Lung (tissue), 12 donors: Measurements from ENCODE around the gene GNG12. TPM values are rescaled to one million over a fixed set of nuclear protein-coding genes. Genes with fewer than 3 reads are reported as not detected.

ENCODE experiments used
- ATAC-seq: fragments of 200-7000 bp; cut with Tn5 transposase; one replicate; pipeline ENCODE4 v1.9.1; 2020; ENCODE audit warnings: moderate number of reproducible peaks; ENCODE audit not compliant: insufficient read depth, low FRiP score
- DNase-seq, 3 donors: peaks; one replicate each; pipeline ENCODE4 v3.0.0-alpha.2; 2013 to 2017
- H3K27ac ChIP-seq, 2 donors: one replicate each; pipeline ENCODE4 v1.5.1; 2013; ENCODE audit warnings: mild to moderate bottlenecking in 2 of 2, moderate library complexity in 2 of 2, control low read depth in 1 of 2, inconsistent platforms in 1 of 2, low read depth in 1 of 2, low read length in 1 of 2
- H3K27me3 ChIP-seq, 3 donors: one replicate each; pipeline ENCODE4 v1.5.1; 2013; ENCODE audit warnings: low read length in 2 of 3; ENCODE audit not compliant: control insufficient read depth in 3 of 3, insufficient read depth in 3 of 3
- H3K36me3 ChIP-seq, 4 donors: one replicate each; pipeline ENCODE4 v1.5.1; 2013; ENCODE audit warnings: low read length in 4 of 4, mild to moderate bottlenecking in 1 of 4, moderate library complexity in 1 of 4; ENCODE audit not compliant: control insufficient read depth in 4 of 4, insufficient read depth in 4 of 4
- H3K4me1 ChIP-seq, 5 donors: one replicate each; pipeline ENCODE4 v1.5.1; 2013; ENCODE audit warnings: low read length in 5 of 5, mild to moderate bottlenecking in 2 of 5, moderate library complexity in 1 of 5; ENCODE audit not compliant: control insufficient read depth in 5 of 5, insufficient read depth in 5 of 5
- H3K4me3 ChIP-seq: one replicate; pipeline ENCODE4 v1.5.1; 2013; ENCODE audit warnings: mild to moderate bottlenecking, control low read depth, moderate library complexity
- H3K9ac ChIP-seq, 2 donors: one replicate each; pipeline ENCODE4 v1.5.1; 2013; ENCODE audit warnings: low read length in 2 of 2, control low read depth in 1 of 2; ENCODE audit not compliant: insufficient read depth in 1 of 2
- H3K9me3 ChIP-seq, 4 donors: one replicate each; pipeline ENCODE4 v1.5.1; 2013; ENCODE audit warnings: low read length in 3 of 4, mild to moderate bottlenecking in 1 of 4, moderate library complexity in 1 of 4; ENCODE audit not compliant: control insufficient read depth in 4 of 4, insufficient read depth in 3 of 4
- WGBS, 2 donors: extraction: QIAGEN DNeasy Blood & Tissue Kit; methylation state at CpG; one replicate each; pipeline ENCODE4 v1.1.7; 2013; 5-methylcytosine and 5-hydroxymethylcytosine counted together
- polyA plus RNA-seq, 2 donors: library from polyadenylated mRNA; stranded (reverse); fragments of 200-250 nt; gene quantifications; one replicate each; pipeline ENCODE4 v1.2.1, GENCODE V29; 2013
- total RNA-seq, 2 donors: library from RNA; depleted of rRNA in 1 of 2; stranded (reverse); fragments of >200 nt in 1 of 2; gene quantifications; one replicate each; pipeline ENCODE4 v1.2.1, GENCODE V29; 2014 to 2021
- TF ChIP-seq, protein P1 (sequence below): IDR thresholded peaks from 2 replicates; pipeline ENCODE4 v1.5.1; 2012; ENCODE audit warnings: mild to moderate bottlenecking; ENCODE audit errors: control extremely low read depth, extremely low read depth
- donor health status: control.
- donor health status: control.
- donor health status: Bipolar disorder and iron deficiency.
- donor health status: healthy.
- donor health status: DM: yes; HTN: yes; CAD: no.

The GNG12 gene
- total and polyA plus RNA-seq, 4 donors, result 14.0 to 68.4 (median 32.1) TPM

DNA sequence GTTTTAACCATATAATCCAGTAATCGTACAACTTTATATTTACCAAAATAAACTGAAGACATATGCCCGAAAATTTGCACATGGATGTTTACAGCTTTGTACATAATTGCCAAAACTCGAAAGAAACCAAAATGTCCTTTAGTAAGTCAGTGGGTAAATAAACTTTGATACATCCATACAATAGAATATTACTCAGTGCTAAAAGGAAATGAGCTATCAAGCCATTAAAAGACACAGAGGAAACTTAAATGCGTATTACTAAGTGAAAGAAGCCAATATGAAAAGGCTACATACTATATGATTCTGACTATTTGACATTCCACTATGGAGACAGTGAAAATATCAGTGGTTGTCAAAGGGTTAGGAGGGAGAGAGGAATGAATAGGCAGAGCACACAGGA is 23.4 kb downstream of the GNG12 start:
- Histone ChIP-seq H3K4me1 (peaks cover 3 to 24% (median 14%) of the 10 kb centered on the region in 5 donors), H3K27ac (no peak overlapping the region), H3K36me3 (no peaks in the 10 kb centered on the region), H3K4me3 (no peak overlapping the region), H3K27me3 (no peaks in the 10 kb centered on the region), H3K9ac (no peak overlapping the region), H3K9me3 (peaks cover 0 to 2% (median 0%) of the 10 kb centered on the region in 4 donors)
- DNase-seq, result no peak
- TF ChIP-seq, protein P1, sequence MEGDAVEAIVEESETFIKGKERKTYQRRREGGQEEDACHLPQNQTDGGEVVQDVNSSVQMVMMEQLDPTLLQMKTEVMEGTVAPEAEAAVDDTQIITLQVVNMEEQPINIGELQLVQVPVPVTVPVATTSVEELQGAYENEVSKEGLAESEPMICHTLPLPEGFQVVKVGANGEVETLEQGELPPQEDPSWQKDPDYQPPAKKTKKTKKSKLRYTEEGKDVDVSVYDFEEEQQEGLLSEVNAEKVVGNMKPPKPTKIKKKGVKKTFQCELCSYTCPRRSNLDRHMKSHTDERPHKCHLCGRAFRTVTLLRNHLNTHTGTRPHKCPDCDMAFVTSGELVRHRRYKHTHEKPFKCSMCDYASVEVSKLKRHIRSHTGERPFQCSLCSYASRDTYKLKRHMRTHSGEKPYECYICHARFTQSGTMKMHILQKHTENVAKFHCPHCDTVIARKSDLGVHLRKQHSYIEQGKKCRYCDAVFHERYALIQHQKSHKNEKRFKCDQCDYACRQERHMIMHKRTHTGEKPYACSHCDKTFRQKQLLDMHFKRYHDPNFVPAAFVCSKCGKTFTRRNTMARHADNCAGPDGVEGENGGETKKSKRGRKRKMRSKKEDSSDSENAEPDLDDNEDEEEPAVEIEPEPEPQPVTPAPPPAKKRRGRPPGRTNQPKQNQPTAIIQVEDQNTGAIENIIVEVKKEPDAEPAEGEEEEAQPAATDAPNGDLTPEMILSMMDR, result no peak
- ATAC-seq, result no peak
- 81 to 83% methylated on average over 4 of the region's 4 CpGs for WGBS, 2 donors

DNA sequence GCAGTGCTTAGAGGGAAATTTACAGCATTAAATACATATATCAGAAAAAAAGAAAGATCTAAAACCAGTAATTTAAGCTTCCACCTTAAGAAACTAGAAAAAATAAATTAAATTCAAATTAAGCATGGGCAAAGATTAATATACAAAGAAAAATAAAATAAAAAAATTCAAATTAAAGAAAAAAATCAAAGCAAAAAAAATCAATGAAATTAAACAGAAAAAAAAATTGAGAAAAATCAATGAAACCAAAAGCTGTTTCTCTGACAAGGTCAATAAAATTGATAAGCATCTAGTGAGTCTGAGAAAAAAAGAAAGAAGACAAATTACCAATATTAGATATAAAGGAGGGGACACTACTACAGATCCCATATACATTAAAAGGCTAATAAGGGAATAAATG is 26.0 kb downstream of the GNG12 start:
- Histone ChIP-seq H3K36me3 (no peaks in the 10 kb centered on the region), H3K4me1 (peaks cover 4 to 31% (median 9%) of the 10 kb centered on the region in 5 donors), H3K27ac (no peak overlapping the region), H3K4me3 (no peak overlapping the region), H3K27me3 (no peaks in the 10 kb centered on the region), H3K9me3 (peaks cover 0 to 2% (median 0%) of the 10 kb centered on the region in 4 donors), H3K9ac (no peak overlapping the region)
- TF ChIP-seq, protein P1, result no peak
- ATAC-seq, result no peak
- no peak for DNase-seq

DNA sequence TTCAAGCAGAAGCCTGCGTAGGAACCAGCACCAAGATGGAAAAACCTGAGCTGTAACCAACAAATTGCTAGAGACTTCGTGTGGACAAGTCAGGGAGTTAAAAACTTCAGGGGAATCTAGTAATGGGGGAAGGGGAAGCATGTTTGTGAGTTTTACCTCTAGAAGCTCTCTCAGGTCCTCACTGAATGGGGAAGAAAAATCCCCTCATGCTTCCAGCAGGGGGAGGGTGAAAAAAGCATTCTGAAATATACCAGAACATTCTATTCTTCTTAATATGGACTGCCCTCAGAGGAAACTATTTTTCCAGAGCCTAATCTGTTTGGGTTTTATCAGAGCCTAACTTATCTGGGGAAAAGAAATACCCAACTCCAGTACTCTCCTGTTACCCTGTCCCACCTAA is 28.6 kb downstream of the GNG12 start:
- no peak overlapping the region for H3K27ac ChIP-seq
- no peak overlapping the region for H3K9ac ChIP-seq
- peaks cover 0 to 20% (median 3%) of the 10 kb centered on the region in 5 donors for H3K4me1 ChIP-seq
- ATAC-seq (no peak), DNase-seq (no peak)
- WGBS, 2 donors, result 86% methylated on average over 2 of the region's 2 CpGs
- H3K27me3 ChIP-seq, result no peaks in the 10 kb centered on the region
- no peak overlapping the region for H3K4me3 ChIP-seq
- H3K9me3 ChIP-seq, result no peaks in the 10 kb centered on the region
- TF ChIP-seq, protein P1, result no peak
- H3K36me3 ChIP-seq, result no peaks in the 10 kb centered on the region
